ENCODE data around the gene RAET1E. TPM values are rescaled to one million over a fixed set of nuclear protein-coding genes. Genes with fewer than 3 reads are reported as not detected.
A peak's percentile ranks its signal among the peaks of the same experiment; 100 is the strongest.

The RAET1E gene
- total RNA-seq, 1 donor, result 0.36 TPM

DNA sequence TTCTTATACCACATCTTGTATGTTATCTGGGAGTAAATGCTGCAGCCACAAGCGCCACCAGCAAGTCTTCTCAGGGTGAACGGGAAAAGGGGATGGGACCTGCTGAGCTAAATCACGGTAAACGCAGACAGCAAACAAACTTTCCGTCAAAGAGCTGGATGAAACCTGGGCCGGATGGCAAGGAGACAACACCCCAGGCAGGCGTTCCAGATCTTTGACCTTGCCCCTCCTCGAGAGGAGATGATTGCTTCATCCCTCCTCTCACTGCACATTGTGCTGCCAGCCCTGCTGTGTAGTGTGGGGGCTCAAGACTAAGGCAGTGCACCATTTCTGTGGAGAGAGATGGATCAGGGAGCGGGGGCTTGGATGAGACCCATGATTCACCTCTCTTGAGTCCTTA lies 9.8 kb downstream of the RAET1E start:
- Histone ChIP-seq H2AFZ (ENCODE audit: low read length) (no peak overlapping the region), H3K27ac (ENCODE audit: low read depth, low read length) (peak overlapping the region; percentile 34), H3K9me3 (ENCODE audit: low read depth, low read length) (no peaks in the 10 kb centered on the region), H3K79me2 (ENCODE audit: insufficient read depth, low read length) (no peaks in the 10 kb centered on the region), H3K4me1 (ENCODE audit: insufficient read depth, low read length) (peaks cover 30% of the 10 kb centered on the region), H3K4me2 (ENCODE audit: insufficient read depth, low read length) (no peak overlapping the region), H4K20me1 (ENCODE audit: insufficient read depth, low read length) (no peaks in the 10 kb centered on the region), H3K4me3 (ENCODE audit: insufficient read depth, low read length) (no peak overlapping the region), H3K27me3 (ENCODE audit: insufficient read depth, low read length) (no peaks in the 10 kb centered on the region), H3K36me3 (ENCODE audit: insufficient read depth, low read length) (no peaks in the 10 kb centered on the region)
- DNase-seq (ENCODE audit: insufficient read length, low spot score, missing footprints), result no peak
- TF ChIP-seq CTCF (IDR thresholded peaks at IDR 0.05; ENCODE audit: extremely low read depth, low read depth, low read length), result no peak

- Histone ChIP-seq H3K27ac (ENCODE audit: low read depth, low read length) (peak overlapping the region; percentile 34), H3K4me3 (ENCODE audit: insufficient read depth, low read length) (peak overlapping the region; percentile 2), H3K36me3 (ENCODE audit: insufficient read depth, low read length) (no peaks in the 10 kb centered on the region), H3K27me3 (ENCODE audit: insufficient read depth, low read length) (no peaks in the 10 kb centered on the region), H4K20me1 (ENCODE audit: insufficient read depth, low read length) (no peaks in the 10 kb centered on the region), H3K9me3 (ENCODE audit: low read depth, low read length) (no peaks in the 10 kb centered on the region), H2AFZ (ENCODE audit: low read length) (no peak overlapping the region), H3K79me2 (ENCODE audit: insufficient read depth, low read length) (no peaks in the 10 kb centered on the region), H3K4me1 (ENCODE audit: insufficient read depth, low read length) (peaks cover 30% of the 10 kb centered on the region), H3K4me2 (ENCODE audit: insufficient read depth, low read length) (no peak overlapping the region)
- no peak for TF ChIP-seq CTCF (IDR thresholded peaks at IDR 0.05; ENCODE audit: extremely low read depth, low read depth, low read length)
- DNase-seq (ENCODE audit: insufficient read length, low spot score, missing footprints), result no peak
Measured at GRCh38 chr6:149887343-149887742, 10.6 kb downstream of the RAET1E start.

GRCh38 chr6:149885888-149886287 lies 12.0 kb downstream of the RAET1E start:
- no peaks in the 10 kb centered on the region for H3K27me3 ChIP-seq (ENCODE audit: insufficient read depth, low read length)
- H3K27ac ChIP-seq (ENCODE audit: low read depth, low read length), result no peak overlapping the region
- H3K4me3 ChIP-seq (ENCODE audit: insufficient read depth, low read length), result no peak overlapping the region
- H3K4me2 ChIP-seq (ENCODE audit: insufficient read depth, low read length), result no peak overlapping the region
- no peak overlapping the region for H2AFZ ChIP-seq (ENCODE audit: low read length)
- no peaks in the 10 kb centered on the region for H3K9me3 ChIP-seq (ENCODE audit: low read depth, low read length)
- H4K20me1 ChIP-seq (ENCODE audit: insufficient read depth, low read length), result no peaks in the 10 kb centered on the region
- no peak for TF ChIP-seq CTCF (IDR thresholded peaks at IDR 0.05; ENCODE audit: extremely low read depth, low read depth, low read length)
- DNase-seq (ENCODE audit: insufficient read length, low spot score, missing footprints), result no peak
- no peaks in the 10 kb centered on the region for H3K79me2 ChIP-seq (ENCODE audit: insufficient read depth, low read length)
- H3K36me3 ChIP-seq (ENCODE audit: insufficient read depth, low read length), result no peaks in the 10 kb centered on the region
- H3K4me1 ChIP-seq (ENCODE audit: insufficient read depth, low read length), result peaks cover 25% of the 10 kb centered on the region

- no peak for TF ChIP-seq CTCF (IDR thresholded peaks at IDR 0.05; ENCODE audit: extremely low read depth, low read depth, low read length)
- Histone ChIP-seq H3K79me2 (ENCODE audit: insufficient read depth, low read length) (no peaks in the 10 kb centered on the region), H4K20me1 (ENCODE audit: insufficient read depth, low read length) (no peaks in the 10 kb centered on the region), H3K4me1 (ENCODE audit: insufficient read depth, low read length) (peaks cover 19% of the 10 kb centered on the region), H3K9me3 (ENCODE audit: low read depth, low read length) (no peaks in the 10 kb centered on the region), H3K27ac (ENCODE audit: low read depth, low read length) (no peak overlapping the region), H3K4me2 (ENCODE audit: insufficient read depth, low read length) (no peak overlapping the region), H2AFZ (ENCODE audit: low read length) (no peak overlapping the region), H3K4me3 (ENCODE audit: insufficient read depth, low read length) (no peak overlapping the region), H3K36me3 (ENCODE audit: insufficient read depth, low read length) (no peaks in the 10 kb centered on the region), H3K27me3 (ENCODE audit: insufficient read depth, low read length) (peaks cover 8% of the 10 kb centered on the region)
- no peak for DNase-seq (ENCODE audit: insufficient read length, low spot score, missing footprints)
Measured at GRCh38 chr6:149884617-149885016, 13.3 kb downstream of the RAET1E start.
